GM18505 (cell line): ENCODE measurements around the gene TGM5.

Experiments used
- ATAC-seq: cut with Tn5 transposase; IDR thresholded peaks from one replicate; pipeline ENCODE4 v1.9.1; 2021; ENCODE audit not compliant: unreplicated experiment
- POLR2A ChIP-seq: IDR thresholded peaks from 4 replicates; pipeline ENCODE4 v1.6.1; 2011; ENCODE audit warnings: borderline replicate concordance; ENCODE audit not compliant: insufficient read depth, insufficient read length; ENCODE audit errors: extremely low read depth

The TGM5 gene

DNA sequence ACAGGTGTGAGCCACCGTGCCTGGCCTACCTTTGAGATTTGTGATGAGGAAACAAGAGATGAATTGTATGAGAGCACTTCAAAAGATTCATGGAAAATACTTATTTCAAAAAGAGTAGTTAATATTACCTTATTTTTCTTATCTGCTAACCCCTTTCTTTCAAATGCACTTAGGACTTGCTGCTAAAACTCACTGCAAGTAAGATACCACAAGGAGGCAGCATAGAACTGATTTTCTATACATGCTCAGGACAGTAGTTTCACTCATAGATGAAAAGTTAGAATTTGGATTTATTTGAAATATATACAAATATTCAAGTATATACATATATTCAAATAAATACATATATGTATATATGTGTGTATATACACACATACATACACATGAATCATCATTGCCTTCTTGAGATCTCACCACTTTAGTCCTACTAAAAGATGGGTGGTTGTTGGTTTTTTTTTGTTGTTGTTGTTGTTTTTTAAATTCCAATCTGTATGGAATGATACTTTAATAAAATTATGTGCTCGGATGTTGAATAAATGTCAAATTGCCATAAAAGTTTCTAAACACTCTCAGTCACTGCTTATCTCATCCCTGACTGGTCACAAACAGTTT lies 79.1 kb downstream of the TGM5 start:
- ATAC-seq: no peak
- no peak for TF ChIP-seq POLR2A

DNA sequence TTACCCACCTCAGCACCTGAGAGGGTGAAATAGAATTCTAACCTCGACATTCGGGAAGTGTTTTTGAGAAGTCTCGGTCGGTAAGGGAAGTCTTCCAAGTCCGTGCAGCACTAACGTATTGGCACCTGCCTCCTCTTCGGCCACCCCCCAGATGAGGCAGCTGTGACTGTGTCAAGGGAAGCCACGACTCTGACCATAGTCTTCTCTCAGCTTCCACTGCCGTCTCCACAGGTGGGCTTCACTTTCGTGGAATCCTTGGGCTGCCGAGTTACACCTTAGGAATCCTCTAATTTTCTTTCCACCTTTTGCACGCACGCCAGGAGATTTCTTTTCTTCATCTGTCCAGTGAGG lies 80.8 kb downstream of the TGM5 start:
- no peak for TF ChIP-seq POLR2A

DNA sequence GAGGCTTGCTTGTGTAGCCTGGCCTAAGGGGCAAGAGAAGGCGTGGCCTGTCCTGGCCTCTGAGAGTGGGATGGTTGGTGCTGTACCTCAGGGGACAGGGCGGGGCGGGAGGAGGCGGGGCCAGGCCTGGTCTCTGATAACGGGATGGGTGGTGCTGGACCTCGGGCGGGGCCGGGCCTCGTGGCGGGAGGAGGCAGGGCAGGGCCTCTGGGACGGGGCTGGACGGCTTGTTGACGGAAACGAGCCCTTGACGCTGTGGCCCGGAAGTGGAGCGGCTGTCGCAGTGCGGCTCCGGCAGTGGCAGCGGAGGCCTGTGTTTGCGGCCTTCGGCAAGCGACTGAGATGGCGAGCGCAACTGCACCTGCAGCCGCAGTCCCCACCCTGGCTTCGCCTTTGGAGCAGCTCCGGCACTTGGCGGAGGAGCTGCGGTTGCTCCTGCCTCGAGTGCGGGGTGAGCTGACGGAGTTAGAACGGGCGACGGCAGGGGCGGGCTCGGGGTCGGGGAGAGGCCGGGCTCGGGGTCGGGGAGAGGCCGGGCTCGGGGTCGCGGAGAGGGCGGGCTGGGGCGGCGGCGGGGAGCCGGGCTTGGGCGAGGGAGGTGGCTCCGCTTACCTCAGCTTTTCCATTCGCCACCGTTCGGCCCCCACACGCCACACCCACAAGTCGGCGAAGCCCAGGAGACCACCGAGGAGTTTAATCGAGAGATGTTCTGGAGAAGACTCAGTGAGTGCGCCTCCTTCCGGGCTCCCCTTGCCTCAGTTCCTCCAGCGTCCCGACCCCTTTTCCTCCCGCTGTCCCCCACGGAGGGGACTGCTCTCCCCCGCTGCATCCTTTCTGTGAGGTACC lies 81.3 kb downstream of the TGM5 start, which contains the start of gene CCNDBP1:
TSS of gene CCNDBP1 (plus strand) at position 247 of the 846 bp plus-strand sequence. CDS start at position 343, 96 bp downstream.
- ATAC-seq: peak; percentile 94

More for the DNA sequence above, 80.8 kb downstream of the TGM5 start:
- ATAC-seq: no peak

DNA sequence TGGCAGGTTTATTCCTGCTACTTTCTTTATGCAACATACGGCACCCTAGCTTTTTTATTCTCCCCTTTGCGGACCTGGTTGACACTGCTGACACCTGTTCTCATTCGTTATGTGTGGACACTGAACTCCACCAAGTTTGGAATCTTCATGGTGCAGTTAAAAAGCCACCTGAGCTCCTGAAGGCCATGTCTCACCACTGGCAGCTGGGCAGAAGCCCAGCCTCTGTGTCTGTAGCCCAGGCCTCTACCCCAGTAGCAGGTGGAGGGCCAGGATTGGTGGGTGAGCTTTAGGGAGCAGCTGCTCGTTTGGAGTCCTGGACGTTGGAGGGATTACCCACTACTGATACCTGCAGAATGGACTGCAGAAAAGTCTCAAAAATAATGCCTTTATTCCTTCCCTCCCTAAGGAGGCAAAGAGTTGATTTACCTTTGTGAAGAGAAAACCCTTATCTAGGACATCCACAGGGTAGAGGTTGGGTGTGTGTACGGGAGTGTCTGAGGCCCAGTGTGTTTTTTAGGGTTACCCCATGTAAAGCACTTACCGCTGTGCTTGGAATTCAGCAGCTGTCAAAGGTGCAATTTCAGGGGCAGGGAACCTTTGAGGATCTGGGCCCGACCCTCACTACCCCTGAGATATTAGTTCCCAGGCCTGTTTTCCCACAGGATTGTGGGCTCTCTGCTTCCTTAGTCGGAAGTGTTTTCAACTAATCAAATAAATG lies 82.2 kb downstream of the TGM5 start:
- no peak for TF ChIP-seq POLR2A
- ATAC-seq: no peak

More for the DNA sequence above, 81.3 kb downstream of the TGM5 start, which contains the start of gene CCNDBP1:
- TF ChIP-seq POLR2A: peak; percentile 97

DNA sequence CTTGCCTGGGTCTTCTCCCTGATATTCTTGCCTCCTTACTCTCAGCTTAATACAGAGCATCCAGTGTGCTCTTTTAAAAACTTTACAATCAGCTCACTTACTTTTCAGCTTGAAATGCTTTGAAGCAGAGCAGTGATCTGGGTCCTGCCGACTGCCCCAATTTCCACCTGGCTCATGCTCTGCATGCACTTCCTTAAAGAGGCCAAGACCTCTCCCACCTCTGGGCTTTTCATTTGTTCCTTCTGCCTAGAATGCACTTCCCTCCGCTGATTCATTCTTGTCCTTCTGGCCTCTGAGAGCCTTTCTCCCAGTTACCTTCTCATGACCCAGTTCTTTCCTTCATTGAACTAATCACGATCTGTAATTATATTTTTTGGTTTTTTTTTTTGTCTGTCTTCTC lies 83.5 kb downstream of the TGM5 start:
- no peak for TF ChIP-seq POLR2A
- no peak for ATAC-seq
